NOMO-1 treated with dmso at 0.1 percent for 144 hours (cell line): Measurements from ENCODE around the gene TAS2R42.

Experiments
- DNase-seq: peaks from one replicate; lab custom pipeline; 2025; ENCODE audit not compliant: unreplicated experiment; lab: John Stamatoyannopoulos, UW

TAS2R42 gene, protein sequence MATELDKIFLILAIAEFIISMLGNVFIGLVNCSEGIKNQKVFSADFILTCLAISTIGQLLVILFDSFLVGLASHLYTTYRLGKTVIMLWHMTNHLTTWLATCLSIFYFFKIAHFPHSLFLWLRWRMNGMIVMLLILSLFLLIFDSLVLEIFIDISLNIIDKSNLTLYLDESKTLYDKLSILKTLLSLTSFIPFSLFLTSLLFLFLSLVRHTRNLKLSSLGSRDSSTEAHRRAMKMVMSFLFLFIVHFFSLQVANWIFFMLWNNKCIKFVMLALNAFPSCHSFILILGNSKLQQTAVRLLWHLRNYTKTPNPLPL

DNA sequence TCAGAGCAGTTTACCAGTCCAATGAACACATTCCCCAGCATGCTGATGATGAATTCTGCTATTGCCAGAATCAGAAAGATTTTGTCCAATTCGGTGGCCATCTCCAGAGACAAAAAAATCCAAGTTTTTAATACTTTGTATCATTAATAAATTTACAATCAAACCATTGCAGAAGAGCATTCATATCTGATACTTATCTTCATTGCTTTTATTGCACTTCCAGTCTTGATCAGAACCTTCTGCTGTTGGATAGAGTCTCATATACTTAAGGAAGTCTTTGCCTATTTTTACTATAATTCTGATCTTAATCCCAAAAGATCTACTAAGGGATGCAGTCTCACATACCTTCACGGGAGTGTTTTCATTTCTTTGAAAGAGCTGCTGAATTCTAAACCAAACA, at the start of gene TAS2R42:
TAS2R42 (minus strand) TSS at position 101 of the 400 bp plus-strand sequence; CDS start at position 101, 0 bp downstream.
- DNase-seq, result no peak

DNA sequence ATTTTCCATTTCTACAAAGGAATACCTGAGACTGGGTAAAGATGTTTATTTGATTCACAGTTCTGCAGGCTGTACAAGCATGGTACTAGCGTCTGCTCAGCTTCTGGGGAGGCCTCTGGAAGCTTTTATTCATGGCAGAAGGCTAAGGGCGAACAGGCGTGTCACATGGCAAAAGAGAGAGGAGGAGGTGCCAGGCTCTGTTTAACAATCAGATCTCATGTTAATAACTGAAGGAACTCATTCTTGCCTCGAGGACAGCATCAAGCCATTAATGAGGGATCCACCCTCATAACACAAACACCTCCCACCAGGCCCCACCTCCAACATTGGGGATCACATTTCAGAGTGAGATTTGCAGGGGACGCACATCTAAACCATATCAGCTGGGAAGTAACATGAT, 46.8 kb upstream of the TAS2R42 start:
- no peak for DNase-seq

GRCh38 chr12:11228296-11228879, 41.7 kb upstream of the TAS2R42 start:
- peak; percentile 9 for DNase-seq

DNA sequence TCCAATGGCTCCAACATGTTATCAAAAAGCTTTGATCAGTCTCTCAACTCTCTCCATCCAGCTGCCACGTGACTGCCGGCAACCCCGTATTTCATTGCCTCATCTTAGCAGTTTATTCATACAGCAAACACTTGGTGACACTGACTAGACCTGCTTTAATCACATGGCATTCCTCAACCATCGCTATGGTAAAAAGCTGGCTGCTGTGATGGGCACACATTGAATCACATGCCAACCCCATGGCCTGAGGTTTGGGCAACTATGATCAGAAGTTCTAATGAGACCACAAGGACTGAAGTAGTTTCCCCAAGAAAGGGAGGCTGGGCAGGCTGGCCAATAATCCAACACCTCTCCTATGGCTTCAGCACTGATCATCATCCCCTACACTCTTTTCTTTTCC, 40.6 kb upstream of the TAS2R42 start:
- DNase-seq, result no peak

GRCh38 chr12:11209113-11209512, 22.4 kb upstream of the TAS2R42 start:
- DNase-seq, result no peak

DNA sequence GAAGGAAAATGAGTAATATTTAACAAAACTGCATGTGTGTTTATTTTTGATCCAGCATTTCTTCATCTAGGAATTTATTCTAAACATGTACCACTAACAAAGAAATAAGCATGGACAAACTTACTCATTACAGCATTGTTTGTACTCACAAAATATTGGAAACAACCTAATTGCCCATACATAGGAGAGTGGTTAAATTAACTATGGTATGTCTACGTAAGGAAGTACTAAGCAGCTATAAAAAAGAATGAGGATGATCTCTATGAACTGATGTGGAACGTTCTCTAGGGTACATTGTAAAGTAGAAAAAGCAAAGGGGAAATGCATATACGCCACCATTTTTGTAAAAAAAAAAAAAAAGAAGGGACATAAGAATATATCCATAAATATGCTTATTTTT, 17.4 kb upstream of the TAS2R42 start:
- DNase-seq, result no peak

- DNase-seq, result no peak
These were observed 16.1 kb upstream of the TAS2R42 start for GRCh38 chr12:11202811-11203210.

DNA sequence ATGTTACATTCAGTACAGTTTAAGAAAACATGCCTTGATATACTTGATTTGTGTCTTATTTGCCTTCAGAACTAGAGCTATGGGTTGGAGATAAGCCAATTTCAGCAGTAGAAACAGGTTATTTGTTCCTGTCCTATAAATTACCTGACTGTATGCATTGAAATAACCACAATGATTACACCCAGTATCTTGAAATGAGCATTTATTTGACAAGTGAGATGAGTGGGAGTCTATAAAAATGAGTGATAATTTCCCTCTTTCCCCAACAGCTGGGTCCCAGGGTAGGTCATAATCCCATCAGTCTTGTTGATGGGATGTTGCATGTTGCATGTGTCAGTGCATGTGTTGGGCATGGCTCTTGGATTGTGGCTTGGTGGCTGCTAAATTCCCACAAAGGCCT, 3.7 kb downstream of the TAS2R42 start:
- DNase-seq, result no peak

DNA sequence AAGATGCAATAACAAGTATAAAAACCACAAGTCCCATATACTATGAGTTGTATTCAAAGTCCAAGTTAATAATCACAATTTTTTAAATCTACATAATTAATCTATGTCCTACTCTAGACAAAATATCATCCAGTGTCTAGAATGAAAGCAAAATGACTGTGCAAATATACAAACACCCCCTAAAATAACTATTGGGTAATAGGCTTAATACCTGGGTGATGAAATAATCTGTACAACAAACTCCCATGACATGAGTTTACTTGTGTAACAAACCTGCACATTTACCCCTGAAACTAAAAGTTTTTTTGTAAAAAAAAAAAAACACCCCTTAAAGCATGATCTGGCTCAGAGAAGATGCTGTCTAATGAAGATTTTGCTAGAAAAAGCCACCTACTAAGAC, 4.2 kb downstream of the TAS2R42 start:
- no peak for DNase-seq

DNA sequence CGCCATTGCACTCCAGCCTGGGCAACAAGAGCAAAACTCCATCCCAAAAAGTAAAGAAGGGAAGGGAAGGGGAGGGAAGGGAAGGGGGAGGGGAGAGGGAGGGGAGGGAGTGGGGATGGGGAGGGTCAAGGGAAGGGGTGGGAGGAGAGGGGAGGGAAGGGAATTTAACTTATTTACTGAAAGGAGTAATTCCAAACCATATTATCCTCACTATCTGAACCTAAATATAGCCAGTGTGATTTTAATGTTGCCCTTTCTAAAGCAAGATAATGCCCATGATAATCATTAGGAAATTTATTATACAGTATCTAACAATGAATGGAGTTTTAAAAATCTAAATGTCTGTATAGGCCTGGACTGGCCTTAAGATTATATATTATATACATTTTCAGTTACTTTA, 8.5 kb downstream of the TAS2R42 start:
- no peak for DNase-seq

- DNase-seq, result no peak
These were observed 12.7 kb downstream of the TAS2R42 start for GRCh38 chr12:11174022-11174421.

GRCh38 chr12:11171969-11172675, 14.6 kb downstream of the TAS2R42 start:
- DNase-seq, result no peak

DNA sequence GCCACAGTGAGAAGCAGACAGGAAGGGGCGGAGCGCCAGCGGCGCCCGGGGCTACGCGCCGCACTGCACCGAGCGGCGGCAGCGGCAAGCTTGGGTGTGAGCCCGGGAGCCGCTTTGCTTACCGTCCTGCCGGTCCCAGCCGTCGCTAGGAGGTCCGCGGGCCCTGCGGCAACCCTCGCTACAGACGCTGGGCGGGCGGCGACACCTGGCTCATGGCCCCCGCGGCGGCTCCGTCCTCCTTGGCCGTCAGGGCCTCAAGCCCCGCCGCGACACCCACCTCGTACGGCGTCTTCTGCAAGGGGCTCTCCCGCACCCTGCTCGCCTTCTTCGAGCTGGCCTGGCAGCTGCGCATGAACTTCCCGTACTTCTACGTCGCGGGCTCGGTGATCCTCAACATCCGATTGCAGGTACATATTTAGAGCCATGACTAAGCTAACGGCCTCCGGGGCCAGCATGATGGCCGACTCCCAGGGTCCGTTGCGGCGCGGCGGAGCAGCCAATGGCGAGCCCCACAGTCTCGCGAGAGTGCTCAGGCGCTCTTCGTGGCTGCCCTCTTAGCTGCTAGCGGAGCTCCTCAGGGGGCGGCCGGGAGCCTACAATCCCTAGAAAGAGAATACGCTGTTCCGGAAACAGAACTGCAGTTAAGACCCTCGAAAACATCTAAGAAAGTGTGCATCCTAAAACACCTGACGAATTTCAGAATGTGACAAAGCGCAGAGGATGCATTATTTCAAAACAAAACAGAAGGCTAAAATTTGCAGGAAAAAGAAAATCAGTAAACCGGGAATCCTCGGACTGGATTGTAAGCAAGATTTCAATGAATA, 15.4 kb downstream of the TAS2R42 start, which contains the start of gene SMIM10L1:
SMIM10L1 (plus strand) TSS at position 50 of the 824 bp plus-strand sequence; CDS start at position 213, 163 bp downstream.
- peak; percentile 84 for DNase-seq

GRCh38 chr12:11170810-11171144, 16.0 kb downstream of the TAS2R42 start:
- no peak for DNase-seq

GRCh38 chr12:11166300-11166699, 20.4 kb downstream of the TAS2R42 start:
- DNase-seq, result no peak

DNA sequence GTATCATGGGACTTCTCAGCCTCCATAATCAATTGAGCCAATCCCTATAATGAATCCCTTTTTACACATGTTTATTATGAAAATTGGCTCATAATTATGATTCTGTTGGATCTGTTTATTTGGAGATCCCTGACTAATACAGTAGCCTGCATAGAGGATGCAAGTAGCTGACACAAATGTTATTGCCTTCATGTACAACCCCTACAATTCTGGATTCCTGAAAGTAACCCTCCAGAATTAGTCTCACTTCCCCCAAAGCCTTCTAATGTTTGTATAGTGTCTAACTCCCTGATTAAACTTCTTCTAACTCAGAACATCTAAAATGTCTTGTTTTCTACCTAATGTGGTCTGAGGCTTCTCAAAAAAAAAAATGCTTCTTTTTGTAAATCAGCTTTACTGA, 22.4 kb downstream of the TAS2R42 start:
- no peak for DNase-seq

GRCh38 chr12:11162502-11162901, 24.2 kb downstream of the TAS2R42 start:
- DNase-seq, result no peak

- DNase-seq, result no peak
These were observed 27.8 kb downstream of the TAS2R42 start for GRCh38 chr12:11158885-11159444.

GRCh38 chr12:11154400-11154925, 32.3 kb downstream of the TAS2R42 start:
- no peak for DNase-seq

DNA sequence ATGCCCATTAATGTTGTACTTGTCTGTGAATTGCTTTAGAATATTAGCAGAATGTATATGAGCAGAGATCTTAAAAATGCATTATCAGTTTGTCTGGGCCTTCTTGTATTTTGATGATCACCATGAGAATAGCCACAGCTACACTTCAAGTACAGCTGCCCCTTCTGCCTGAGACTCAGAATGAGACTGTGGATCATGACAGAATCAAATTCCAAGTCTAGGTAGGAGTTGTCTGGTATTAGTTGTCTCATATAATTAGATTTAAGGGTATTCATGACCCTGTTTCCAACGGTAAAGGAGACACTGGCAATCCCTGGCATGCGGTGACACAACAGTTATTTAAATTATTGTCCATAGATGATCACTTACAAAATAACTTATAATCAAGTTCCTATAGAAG, 34.0 kb downstream of the TAS2R42 start:
- DNase-seq, result no peak

- no peak for DNase-seq
These were observed 35.9 kb downstream of the TAS2R42 start for GRCh38 chr12:11150832-11151231.
